Panc1 (cell line): ENCODE results near the gene ZNF831.

Experiments used
- CTCF ChIP-seq: fragments of 450-650 bp; IDR thresholded peaks from 2 replicates; pipeline ENCODE4 v1.5.1; 2017; ENCODE audit warnings: mild to moderate bottlenecking
- POLR2AphosphoS5 ChIP-seq: IDR thresholded peaks from 2 replicates; pipeline ENCODE4 v1.6.1; 2012; ENCODE audit warnings: mild to moderate bottlenecking, low read depth, low read length, moderate library complexity
- REST ChIP-seq, 2 experiments: IDR thresholded peaks; 2 replicates each; pipeline ENCODE4 v1.6.1; 2011 to 2012; ENCODE audit warnings: low read depth in 2 of 2, control low read depth in 1 of 2, low read length in 1 of 2, mild to moderate bottlenecking in 1 of 2, moderate library complexity in 1 of 2; ENCODE audit not compliant: insufficient read depth in 1 of 2
- SIN3A ChIP-seq: IDR thresholded peaks from 2 replicates; pipeline ENCODE4 v1.6.1; 2012; ENCODE audit warnings: low read depth, mild to moderate bottlenecking, low read length, moderate library complexity, borderline replicate concordance; ENCODE audit not compliant: insufficient read depth

GRCh38 chr20:59147586-59147985 lies 16.0 kb upstream of the ZNF831 start:
- TF ChIP-seq CTCF: no peak
- no peak for TF ChIP-seq REST (IDR thresholded peaks at IDR 0.05; ENCODE audit: insufficient read depth in 1 of 2, low read depth in 2 of 2, low read length in 1 of 2)
- no peak for TF ChIP-seq SIN3A
- no peak for TF ChIP-seq POLR2AphosphoS5
